H9 (cell line): ENCODE data around the gene CCDC122. TPM values are rescaled to one million over a fixed set of nuclear protein-coding genes. Genes with fewer than 3 reads are reported as not detected.
A peak's percentile ranks its signal among the peaks of the same experiment; 100 is the strongest.

ENCODE experiments used
- DNase-seq: peaks from one replicate; pipeline ENCODE4 v3.0.0-alpha.2; 2017
- H2AFZ ChIP-seq: one replicate; pipeline ENCODE4 v1.6.1; 2013; ENCODE audit warnings: mild to moderate bottlenecking, low read length, control low read depth, moderate library complexity
- H2AK5ac ChIP-seq: 2 replicates; pipeline ENCODE4 v1.6.1; 2013; ENCODE audit warnings: low read length, control low read depth, mixed read lengths; ENCODE audit not compliant: insufficient read length
- H2BK120ac ChIP-seq: one replicate; pipeline ENCODE4 v1.6.1; 2013; ENCODE audit warnings: low read depth, mild to moderate bottlenecking, low read length, control low read depth, inconsistent platforms; ENCODE audit not compliant: poor library complexity, severe bottlenecking
- H2BK12ac ChIP-seq: 2 replicates; pipeline ENCODE4 v1.6.1; 2013; ENCODE audit warnings: low read length, control low read depth, mixed read lengths, low read depth; ENCODE audit not compliant: insufficient read length
- H2BK15ac ChIP-seq: 2 replicates; pipeline ENCODE4 v1.6.1; 2013; ENCODE audit warnings: low read depth, low read length, control low read depth
- H2BK20ac ChIP-seq: one replicate; pipeline ENCODE4 v1.6.1; 2013; ENCODE audit warnings: low read depth, mild to moderate bottlenecking, low read length, control low read depth, inconsistent platforms; ENCODE audit not compliant: poor library complexity, severe bottlenecking
- H2BK5ac ChIP-seq: 2 replicates; pipeline ENCODE4 v1.6.1; 2013; ENCODE audit warnings: low read length, control low read depth, mixed read lengths; ENCODE audit not compliant: insufficient read length
- H3K14ac ChIP-seq: 2 replicates; pipeline ENCODE4 v1.6.1; 2013; ENCODE audit warnings: low read length, control low read depth; ENCODE audit not compliant: insufficient read depth
- H3K18ac ChIP-seq: 2 replicates; pipeline ENCODE4 v1.6.1; 2013; ENCODE audit warnings: low read depth, mild to moderate bottlenecking, mixed read lengths, low read length, control low read depth; ENCODE audit not compliant: insufficient read length
- H3K23ac ChIP-seq: 2 replicates; pipeline ENCODE4 v1.6.1; 2013; ENCODE audit warnings: low read length, control low read depth, mixed read lengths, low read depth; ENCODE audit not compliant: insufficient read length
- H3K23me2 ChIP-seq: 2 replicates; pipeline ENCODE4 v1.6.1; 2013; ENCODE audit warnings: low read depth, mild to moderate bottlenecking, mixed read lengths, low read length, control low read depth; ENCODE audit not compliant: insufficient read length, poor library complexity, severe bottlenecking
- H3K27ac ChIP-seq: 2 replicates; pipeline ENCODE4 v1.5.1; 2013; ENCODE audit warnings: low read length, control low read depth, mixed read lengths, low read depth; ENCODE audit not compliant: insufficient read length
- H3K27me3 ChIP-seq: 2 replicates; pipeline ENCODE4 v1.6.1; 2013; ENCODE audit warnings: low read length, control low read depth, inconsistent platforms; ENCODE audit not compliant: insufficient read depth
- H3K4ac ChIP-seq: 2 replicates; pipeline ENCODE4 v1.6.1; 2013; ENCODE audit warnings: low read depth, mild to moderate bottlenecking, control low read depth, inconsistent platforms, low read length, moderate library complexity
- H3K4me1 ChIP-seq: 2 replicates; pipeline ENCODE4 v1.6.1; 2013; ENCODE audit warnings: low read length, control low read depth, inconsistent platforms; ENCODE audit not compliant: insufficient read depth
- H3K4me2 ChIP-seq: 2 replicates; pipeline ENCODE4 v1.6.1; 2013; ENCODE audit warnings: low read length, control low read depth, mixed read lengths; ENCODE audit not compliant: insufficient read length, insufficient read depth
- H3K56ac ChIP-seq: 2 replicates; pipeline ENCODE4 v1.6.1; 2013; ENCODE audit warnings: low read depth, mild to moderate bottlenecking, mixed read lengths, low read length, control low read depth; ENCODE audit not compliant: insufficient read length
- H3K79me1 ChIP-seq: 2 replicates; pipeline ENCODE4 v1.6.1; 2013; ENCODE audit warnings: low read depth, mild to moderate bottlenecking, moderate library complexity, low read length, control low read depth, inconsistent platforms; ENCODE audit not compliant: insufficient read depth, poor library complexity, severe bottlenecking
- H3K79me2 ChIP-seq: 2 replicates; pipeline ENCODE4 v1.6.1; 2013; ENCODE audit warnings: low read length, control low read depth, inconsistent platforms; ENCODE audit not compliant: insufficient read depth
- H3K9ac ChIP-seq: 2 replicates; pipeline ENCODE4 v1.6.1; 2013; ENCODE audit warnings: low read length, control low read depth, mixed read lengths; ENCODE audit not compliant: insufficient read length; ENCODE audit errors: extremely low read depth
- H3K9me3 ChIP-seq: one replicate; pipeline ENCODE4 v1.6.1; 2013; ENCODE audit warnings: low read depth, low read length, inconsistent platforms; ENCODE audit not compliant: control insufficient read depth
- H3T11ph ChIP-seq: one replicate; pipeline ENCODE4 v1.6.1; 2013; ENCODE audit warnings: mild to moderate bottlenecking, low read length, control low read depth, inconsistent platforms
- H4K20me1 ChIP-seq: one replicate; pipeline ENCODE4 v1.6.1; 2013; ENCODE audit not compliant: control insufficient read depth, insufficient read length, insufficient read depth
- H4K5ac ChIP-seq: 2 replicates; pipeline ENCODE4 v1.6.1; 2013; ENCODE audit warnings: low read depth, mild to moderate bottlenecking, mixed read lengths, low read length, control low read depth; ENCODE audit not compliant: insufficient read length
- H4K8ac ChIP-seq: replicated peaks from 2 replicates; pipeline ENCODE4 v1.6.1; 2013; ENCODE audit warnings: low read length, control low read depth, mixed read lengths, low read depth; ENCODE audit not compliant: insufficient read length
- H4K91ac ChIP-seq: 2 replicates; pipeline ENCODE4 v1.6.1; 2013; ENCODE audit warnings: low read depth, mild to moderate bottlenecking, moderate library complexity, mixed read lengths, low read length, control low read depth; ENCODE audit not compliant: insufficient read length
- H3K27ac Mint-ChIP-seq, 3 experiments: 2 replicates in 2 of 3; 3 replicates in 1 of 3; pipeline ENCODE4 v1.8.0; 2020 to 2021; ENCODE audit warnings: mixed read lengths in 3 of 3, mild to moderate bottlenecking in 1 of 3, moderate library complexity in 1 of 3
- H3K27me3 Mint-ChIP-seq: 2 replicates; pipeline ENCODE4 v1.8.0; 2021; ENCODE audit warnings: low read depth, mild to moderate bottlenecking, moderate library complexity, mixed read lengths
- H3K36me3 Mint-ChIP-seq, 3 experiments: 2 replicates in 2 of 3; 3 replicates in 1 of 3; pipeline ENCODE4 v1.8.0; 2020 to 2021; ENCODE audit warnings: low read depth in 3 of 3, mixed read lengths in 3 of 3; ENCODE audit not compliant: insufficient read depth in 1 of 3
- H3K4me1 Mint-ChIP-seq, 2 experiments: 2 replicates each; pipeline ENCODE4 v1.8.0; 2020; ENCODE audit warnings: mixed read lengths in 2 of 2
- H3K4me3 Mint-ChIP-seq, 2 experiments: 2 replicates in 1 of 2; 3 replicates in 1 of 2; pipeline ENCODE4 v1.8.0; 2020 to 2021; ENCODE audit warnings: mild to moderate bottlenecking in 2 of 2, mixed read lengths in 2 of 2, moderate library complexity in 1 of 2
- H3K9me3 Mint-ChIP-seq, 2 experiments: 2 replicates in 1 of 2; 3 replicates in 1 of 2; pipeline ENCODE4 v1.8.0; 2020; ENCODE audit warnings: mild to moderate bottlenecking in 2 of 2, mixed read lengths in 2 of 2, moderate library complexity in 1 of 2
- total RNA-seq: library from RNA; stranded (reverse); gene quantifications from 2 replicates; pipeline ENCODE4 v1.2.1, GENCODE V29; 2021
- TF ChIP-seq, protein P1 (sequence below): fragments of 200-600 bp; sonication (generic); conservative IDR thresholded peaks from 3 replicates; pipeline ENCODE4 v1.8.0; 2021; ENCODE audit warnings: antibody characterized with exemption, mild to moderate bottlenecking

Gene CCDC122
- total RNA-seq, 1 experiment from 2014 or later, result 5.6 TPM

DNA sequence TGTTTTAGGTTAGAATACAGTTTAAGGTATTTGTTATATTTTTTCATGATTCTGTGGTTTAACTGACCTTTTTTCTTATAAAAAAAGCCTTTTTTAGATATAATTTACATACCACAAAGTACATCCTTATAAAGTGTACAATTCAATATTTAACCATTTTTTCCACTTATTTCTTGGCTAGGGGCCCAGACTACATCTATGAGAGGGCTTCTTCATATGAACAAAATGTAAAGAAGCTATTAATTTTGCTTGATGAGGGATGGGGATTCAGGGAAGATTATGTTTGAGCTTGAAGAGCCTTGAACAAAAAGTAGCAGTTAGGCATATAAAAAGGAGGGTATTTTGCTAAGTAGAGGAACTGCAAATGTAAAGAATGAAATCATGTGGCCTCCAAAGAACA, 2.2 kb downstream of the CCDC122 start:
- H3K4me2 ChIP-seq, result peak overlapping the region; percentile 76
- H2BK120ac ChIP-seq, result no peak overlapping the region
- no peaks in the 10 kb centered on the region for H3K9me3 ChIP-seq
- H4K91ac ChIP-seq, result no peak overlapping the region
- no peak overlapping the region for H2BK15ac ChIP-seq
- Mint-ChIP-seq H3K27ac (no peak overlapping the region; a peak in 1 of 7 replicates), H3K27me3 (peaks cover 14% of the 10 kb centered on the region), H3K4me1 (peaks cover 32 to 36% of the 10 kb centered on the region in 2 experiments), H3K36me3 (peaks cover 0 to 3% (median 0%) of the 10 kb centered on the region in 3 experiments; a peak in 2 of 7 replicates), H3K4me3 (peak overlapping the region in 1 of 2 experiments; percentile 45; a peak in 2 of 5 replicates), H3K9me3 (peaks cover 0 to 3% of the 10 kb centered on the region in 2 experiments; a peak in 1 of 5 replicates)
- no peak overlapping the region for H2AFZ ChIP-seq
- H3K79me1 ChIP-seq, result no peaks in the 10 kb centered on the region
- TF ChIP-seq, protein P1, sequence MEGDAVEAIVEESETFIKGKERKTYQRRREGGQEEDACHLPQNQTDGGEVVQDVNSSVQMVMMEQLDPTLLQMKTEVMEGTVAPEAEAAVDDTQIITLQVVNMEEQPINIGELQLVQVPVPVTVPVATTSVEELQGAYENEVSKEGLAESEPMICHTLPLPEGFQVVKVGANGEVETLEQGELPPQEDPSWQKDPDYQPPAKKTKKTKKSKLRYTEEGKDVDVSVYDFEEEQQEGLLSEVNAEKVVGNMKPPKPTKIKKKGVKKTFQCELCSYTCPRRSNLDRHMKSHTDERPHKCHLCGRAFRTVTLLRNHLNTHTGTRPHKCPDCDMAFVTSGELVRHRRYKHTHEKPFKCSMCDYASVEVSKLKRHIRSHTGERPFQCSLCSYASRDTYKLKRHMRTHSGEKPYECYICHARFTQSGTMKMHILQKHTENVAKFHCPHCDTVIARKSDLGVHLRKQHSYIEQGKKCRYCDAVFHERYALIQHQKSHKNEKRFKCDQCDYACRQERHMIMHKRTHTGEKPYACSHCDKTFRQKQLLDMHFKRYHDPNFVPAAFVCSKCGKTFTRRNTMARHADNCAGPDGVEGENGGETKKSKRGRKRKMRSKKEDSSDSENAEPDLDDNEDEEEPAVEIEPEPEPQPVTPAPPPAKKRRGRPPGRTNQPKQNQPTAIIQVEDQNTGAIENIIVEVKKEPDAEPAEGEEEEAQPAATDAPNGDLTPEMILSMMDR, result no peak
- H4K5ac ChIP-seq, result no peak overlapping the region
- no peaks in the 10 kb centered on the region for H4K20me1 ChIP-seq
- H3K56ac ChIP-seq, result no peak overlapping the region
- H3K79me2 ChIP-seq, result no peaks in the 10 kb centered on the region
- H4K8ac ChIP-seq, result no peak overlapping the region
- no peak overlapping the region for H2BK20ac ChIP-seq
- H3K14ac ChIP-seq, result no peak overlapping the region
- H3K27me3 ChIP-seq, result peaks cover 3% of the 10 kb centered on the region; the same call in 1 of the 2 replicates
- no peak for DNase-seq
- H3K27ac ChIP-seq, result no peak overlapping the region
- H2AK5ac ChIP-seq, result no peak overlapping the region
- H3K4me1 ChIP-seq, result peaks cover 4% of the 10 kb centered on the region
- H2BK12ac ChIP-seq, result no peak overlapping the region
- peaks cover 14% of the 10 kb centered on the region for H3K23me2 ChIP-seq
- no peak overlapping the region for H2BK5ac ChIP-seq
- no peak overlapping the region for H3K4ac ChIP-seq
- no peak overlapping the region for H3K18ac ChIP-seq
- H3K23ac ChIP-seq, result no peak overlapping the region
- no peak overlapping the region for H3T11ph ChIP-seq
- H3K9ac ChIP-seq, result no peak overlapping the region
